Lung (tissue), 16 donors: ENCODE measurements around the gene ANKRD13B. TPM values are rescaled to one million over a fixed set of nuclear protein-coding genes. Genes with fewer than 3 reads are reported as not detected.

Experiments used
- ATAC-seq: fragments of 200-7000 bp; cut with Tn5 transposase; one replicate; pipeline ENCODE4 v1.9.1; 2020; ENCODE audit warnings: moderate number of reproducible peaks; ENCODE audit not compliant: insufficient read depth, low FRiP score
- DNase-seq, 3 donors: peaks; one replicate each; pipeline ENCODE4 v3.0.0-alpha.2; 2013 to 2017
- H3K27ac ChIP-seq, 2 donors: one replicate each; pipeline ENCODE4 v1.5.1; 2013; ENCODE audit warnings: mild to moderate bottlenecking in 2 of 2, moderate library complexity in 2 of 2, control low read depth in 1 of 2, inconsistent platforms in 1 of 2, low read depth in 1 of 2, low read length in 1 of 2
- H3K27me3 ChIP-seq, 3 donors: one replicate each; pipeline ENCODE4 v1.5.1; 2013; ENCODE audit warnings: low read length in 2 of 3; ENCODE audit not compliant: control insufficient read depth in 3 of 3, insufficient read depth in 3 of 3
- H3K36me3 ChIP-seq, 4 donors: one replicate each; pipeline ENCODE4 v1.5.1; 2013; ENCODE audit warnings: low read length in 4 of 4, mild to moderate bottlenecking in 1 of 4, moderate library complexity in 1 of 4; ENCODE audit not compliant: control insufficient read depth in 4 of 4, insufficient read depth in 4 of 4
- H3K4me1 ChIP-seq, 5 donors: one replicate each; pipeline ENCODE4 v1.5.1; 2013; ENCODE audit warnings: low read length in 5 of 5, mild to moderate bottlenecking in 2 of 5, moderate library complexity in 1 of 5; ENCODE audit not compliant: control insufficient read depth in 5 of 5, insufficient read depth in 5 of 5
- H3K4me3 ChIP-seq: one replicate; pipeline ENCODE4 v1.5.1; 2013; ENCODE audit warnings: mild to moderate bottlenecking, control low read depth, moderate library complexity
- H3K9ac ChIP-seq, 2 donors: one replicate each; pipeline ENCODE4 v1.5.1; 2013; ENCODE audit warnings: low read length in 2 of 2, control low read depth in 1 of 2; ENCODE audit not compliant: insufficient read depth in 1 of 2
- H3K9me3 ChIP-seq, 4 donors: one replicate each; pipeline ENCODE4 v1.5.1; 2013; ENCODE audit warnings: low read length in 3 of 4, mild to moderate bottlenecking in 1 of 4, moderate library complexity in 1 of 4; ENCODE audit not compliant: control insufficient read depth in 4 of 4, insufficient read depth in 3 of 4
- CTCF ChIP-seq: IDR thresholded peaks from 2 replicates; pipeline ENCODE4 v1.5.1; 2012; ENCODE audit warnings: mild to moderate bottlenecking; ENCODE audit errors: control extremely low read depth, extremely low read depth
- WGBS, 2 donors: extraction: QIAGEN DNeasy Blood & Tissue Kit; methylation state at CpG; one replicate each; pipeline ENCODE4 v1.1.7; 2013; 5-methylcytosine and 5-hydroxymethylcytosine counted together
- long read RNA-seq, 5 donors: transcript quantifications; one replicate each; lab custom pipeline, GENCODE V29; 2026
- polyA plus RNA-seq, 2 donors: library from polyadenylated mRNA; stranded (reverse); fragments of 200-250 nt; gene quantifications; one replicate each; pipeline ENCODE4 v1.2.1, GENCODE V29; 2013
- total RNA-seq, 2 donors: library from RNA; depleted of rRNA in 1 of 2; stranded (reverse); fragments of >200 nt in 1 of 2; gene quantifications; one replicate each; pipeline ENCODE4 v1.2.1, GENCODE V29; 2014 to 2021
- donor health status: control.
- donor health status: control.
- donor health status: Bipolar disorder and iron deficiency.
- donor health status: healthy.
- donor health status: DM: yes; HTN: yes; CAD: no.

ANKRD13B gene
- total RNA-seq (1 to 10 TPM; 6.6 to 6.9 TPM), polyA plus RNA-seq (1 to 10 TPM; 2.7 to 3.2 TPM)
- long read RNA-seq, donor 1 = 0 reads
- long read RNA-seq, donor 2, partial matches to known transcripts = 0 of 1 reads
- long read RNA-seq, donor 2, other reads (novel, unspliced or antisense) = 0 of 1 reads
- long read RNA-seq, donor 3, partial matches to known transcripts = 0 of 1 reads
- long read RNA-seq, donor 3, other reads (novel, unspliced or antisense) = 0 of 1 reads
- long read RNA-seq, donor 4 = 0 reads
- long read RNA-seq, donor 5, partial matches to known transcripts = 0 of 1 reads
- long read RNA-seq, donor 5, other reads (novel, unspliced or antisense) = 0 of 1 reads

GRCh38 chr17:29592850-29593551 is at the start of gene ANKRD13B:
TSS of gene ANKRD13B (plus strand) at chr17:29593132. CDS start at chr17:29593622, 490 bp downstream.
- Histone ChIP-seq H3K4me1 (peaks cover 10 to 67% (median 25%) of the 10 kb centered on the region in 5 donors), H3K36me3 (no peaks in the 10 kb centered on the region), H3K27ac (peak within 1 kb of the TSS in 1 of 2 donors; percentile 4), H3K4me3 (peak within 1 kb of the TSS; percentile 77), H3K27me3 (no peaks in the 10 kb centered on the region), H3K9me3 (no peaks in the 10 kb centered on the region), H3K9ac (no peak within 1 kb of the TSS)
- WGBS, 2 donors = 0 to 1% methylated on average over 41 to 96 of the region's 96 CpGs
- TF ChIP-seq CTCF = no peak
- no peak for ATAC-seq
- DNase-seq = peak in 2 of 3 donors; percentile 45 to 61

- ATAC-seq = no peak
- Histone ChIP-seq H3K4me3 (no peak overlapping the region), H3K27me3 (no peaks in the 10 kb centered on the region), H3K9me3 (no peaks in the 10 kb centered on the region), H3K27ac (no peak overlapping the region), H3K36me3 (peaks cover 9 to 14% (median 10%) of the 10 kb centered on the region in 4 donors), H3K9ac (no peak overlapping the region), H3K4me1 (peaks cover 0 to 39% (median 0%) of the 10 kb centered on the region in 5 donors)
- 81 to 83% methylated on average over 4 of the region's 4 CpGs for WGBS, 2 donors
- DNase-seq = peak in 2 of 3 donors; percentile 63 to 68
- TF ChIP-seq CTCF = no peak
These were observed 48.9 kb upstream of the ANKRD13B start for GRCh38 chr17:29544066-29544465.

- H3K9me3 ChIP-seq = no peaks in the 10 kb centered on the region
- WGBS, 2 donors = 87 to 93% methylated on average over 1 of the region's 1 CpG
- no peaks in the 10 kb centered on the region for H3K27me3 ChIP-seq
- ATAC-seq (no peak), DNase-seq (no peak)
- no peak overlapping the region for H3K9ac ChIP-seq
- no peak overlapping the region for H3K4me3 ChIP-seq
- no peak overlapping the region for H3K27ac ChIP-seq
- no peak for TF ChIP-seq CTCF
- peaks cover 0 to 55% (median 9%) of the 10 kb centered on the region in 5 donors for H3K4me1 ChIP-seq
- peaks cover 8 to 10% (median 9%) of the 10 kb centered on the region in 4 donors for H3K36me3 ChIP-seq
These were observed 46.8 kb upstream of the ANKRD13B start for GRCh38 chr17:29546085-29546484.
